Gastroesophageal sphincter (tissue), 4 donors: ENCODE results near the gene HAUS6. TPM values are rescaled to one million over a fixed set of nuclear protein-coding genes. Genes with fewer than 3 reads are reported as not detected.

Experiments
- ATAC-seq: fragments of 150-250 bp; one replicate; pipeline ENCODE4 v1.9.1; 2016; ENCODE audit warnings: mild to moderate bottlenecking, moderate library complexity
- H3K27ac ChIP-seq, 4 donors: fragments of 200-600 bp; sonication (generic) in 3 of 4; 1 replicate in 3 of 4; 2 replicates in 1 of 4; pipeline ENCODE4 v1.5.1; 2016 to 2019
- H3K27me3 ChIP-seq: fragments of 200-600 bp; sonication (generic); one replicate; pipeline ENCODE4 v1.5.1; 2019
- H3K36me3 ChIP-seq, 2 donors: fragments of 200-600 bp; sonication (generic); one replicate each; pipeline ENCODE4 v1.5.1; 2019; ENCODE audit warnings: control low read depth in 1 of 2
- H3K4me1 ChIP-seq, 3 donors: fragments of 200-600 bp; sonication (generic); 1 replicate in 2 of 3; 2 replicates in 1 of 3; pipeline ENCODE4 v1.5.1; 2016 to 2019; ENCODE audit warnings: control low read depth in 2 of 3
- H3K4me3 ChIP-seq, 2 donors: fragments of 200-600 bp; sonication (generic); one replicate each; pipeline ENCODE4 v1.5.1; 2019; ENCODE audit warnings: mild to moderate bottlenecking in 1 of 2, moderate library complexity in 1 of 2
- H3K9me3 ChIP-seq, 3 donors: fragments of 200-600 bp; sonication (generic); one replicate each; pipeline ENCODE4 v1.5.1; 2017 to 2019; ENCODE audit warnings: control low read depth in 2 of 3
- EP300 ChIP-seq: sonication (generic); formaldehyde crosslinking; IDR thresholded peaks from one replicate; pipeline ENCODE4 v1.6.1; 2017; ENCODE audit warnings: antibody characterized with exemption, mild to moderate bottlenecking
- POLR2A ChIP-seq, 2 donors: fragments of 450-650 bp; IDR thresholded peaks; one replicate each; pipeline ENCODE4 v1.6.1; 2017; ENCODE audit warnings: antibody characterized with exemption in 2 of 2, mild to moderate bottlenecking in 2 of 2, moderate library complexity in 1 of 2
- POLR2AphosphoS5 ChIP-seq: sonication (generic); formaldehyde crosslinking; IDR thresholded peaks from one replicate; pipeline ENCODE4 v1.6.1; 2017; ENCODE audit warnings: antibody characterized with exemption
- WGBS, 2 donors: methylation state at CpG; one replicate each; pipeline ENCODE4 v1.1.5; 2018; ENCODE audit warnings: low coverage in 1 of 2; 5-methylcytosine and 5-hydroxymethylcytosine counted together
- total RNA-seq, 4 donors: library from RNA; depleted of rRNA; stranded (reverse); fragments of >200 nt; gene quantifications; one replicate each; pipeline ENCODE4 v1.1.0, GENCODE V29; 2016
- TF ChIP-seq, protein P1 (sequence below), 4 experiments: fragments of 200-600 bp in 2 of 4; fragments of 450-650 bp in 2 of 4; sonication (generic) in 1 of 4; IDR thresholded peaks; one replicate each; pipeline ENCODE4 v1.5.1; 2017 to 2019; ENCODE audit warnings: antibody characterized with exemption in 4 of 4, mild to moderate bottlenecking in 2 of 4, moderate library complexity in 2 of 4

The HAUS6 gene
- total RNA-seq, 4 donors from 2014 or later = 7.3 to 16.5 (median 9.8) TPM

DNA sequence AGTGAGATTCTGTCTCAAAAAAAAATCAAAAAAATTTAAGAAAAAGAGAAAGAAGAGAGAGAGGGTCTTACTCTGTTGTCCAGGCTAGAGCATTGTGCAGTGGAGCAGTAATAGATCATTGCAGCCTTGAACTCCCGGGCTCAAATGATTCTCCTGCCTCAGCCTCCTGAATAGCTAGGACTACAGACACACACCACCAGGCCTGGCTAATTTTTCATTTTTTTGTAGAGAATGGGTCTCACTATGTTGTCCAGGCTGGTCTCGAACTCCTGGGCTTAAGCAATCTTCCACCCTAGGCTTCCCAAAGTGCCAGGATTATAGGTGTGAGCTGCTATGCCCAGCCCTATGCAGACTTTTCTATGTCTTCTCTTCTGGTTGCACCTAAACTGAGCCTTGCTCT is 28.5 kb downstream of the HAUS6 start:
- Histone ChIP-seq H3K27ac (no peak overlapping the region), H3K4me3 (no peak overlapping the region), H3K36me3 (peaks cover 0 to 96% of the 10 kb centered on the region in 2 donors), H3K27me3 (no peaks in the 10 kb centered on the region), H3K9me3 (no peaks in the 10 kb centered on the region), H3K4me1 (no peaks in the 10 kb centered on the region)
- no peak for ATAC-seq
- WGBS, 2 donors = 100% methylated on average over 1 to 2 of the region's 2 CpGs
- no peak for TF ChIP-seq POLR2A (IDR thresholded peaks at IDR 0.05)
- TF ChIP-seq EP300 = no peak
- TF ChIP-seq POLR2AphosphoS5 = no peak
- TF ChIP-seq, protein P1, sequence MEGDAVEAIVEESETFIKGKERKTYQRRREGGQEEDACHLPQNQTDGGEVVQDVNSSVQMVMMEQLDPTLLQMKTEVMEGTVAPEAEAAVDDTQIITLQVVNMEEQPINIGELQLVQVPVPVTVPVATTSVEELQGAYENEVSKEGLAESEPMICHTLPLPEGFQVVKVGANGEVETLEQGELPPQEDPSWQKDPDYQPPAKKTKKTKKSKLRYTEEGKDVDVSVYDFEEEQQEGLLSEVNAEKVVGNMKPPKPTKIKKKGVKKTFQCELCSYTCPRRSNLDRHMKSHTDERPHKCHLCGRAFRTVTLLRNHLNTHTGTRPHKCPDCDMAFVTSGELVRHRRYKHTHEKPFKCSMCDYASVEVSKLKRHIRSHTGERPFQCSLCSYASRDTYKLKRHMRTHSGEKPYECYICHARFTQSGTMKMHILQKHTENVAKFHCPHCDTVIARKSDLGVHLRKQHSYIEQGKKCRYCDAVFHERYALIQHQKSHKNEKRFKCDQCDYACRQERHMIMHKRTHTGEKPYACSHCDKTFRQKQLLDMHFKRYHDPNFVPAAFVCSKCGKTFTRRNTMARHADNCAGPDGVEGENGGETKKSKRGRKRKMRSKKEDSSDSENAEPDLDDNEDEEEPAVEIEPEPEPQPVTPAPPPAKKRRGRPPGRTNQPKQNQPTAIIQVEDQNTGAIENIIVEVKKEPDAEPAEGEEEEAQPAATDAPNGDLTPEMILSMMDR (IDR thresholded peaks at IDR 0.05) = no peak

DNA sequence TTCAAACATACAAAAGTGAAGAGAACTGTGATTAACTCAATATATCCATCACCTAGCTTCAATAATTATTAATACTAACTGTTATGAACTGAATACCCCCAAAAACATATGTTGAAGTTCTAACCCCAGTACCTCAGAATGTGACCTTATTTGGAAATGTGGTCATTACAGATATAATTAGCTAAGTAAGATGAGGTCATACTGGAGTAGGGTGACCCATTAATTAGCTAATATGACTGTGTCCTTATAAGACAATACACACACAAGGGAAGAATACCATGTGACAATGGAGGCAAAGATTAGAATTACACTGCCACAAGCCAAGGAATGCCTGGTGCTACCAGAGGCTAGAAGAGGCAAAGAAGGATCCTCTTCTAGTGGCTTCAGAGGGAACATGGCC is 45.7 kb downstream of the HAUS6 start:
- Histone ChIP-seq H3K4me3 (no peak overlapping the region), H3K27ac (no peak overlapping the region), H3K27me3 (no peaks in the 10 kb centered on the region), H3K36me3 (peaks cover 3 to 64% of the 10 kb centered on the region in 2 donors), H3K4me1 (peaks cover 0 to 16% (median 2%) of the 10 kb centered on the region in 3 donors), H3K9me3 (no peaks in the 10 kb centered on the region)
- ATAC-seq = no peak
- TF ChIP-seq, protein P1 (IDR thresholded peaks at IDR 0.05) = no peak

DNA sequence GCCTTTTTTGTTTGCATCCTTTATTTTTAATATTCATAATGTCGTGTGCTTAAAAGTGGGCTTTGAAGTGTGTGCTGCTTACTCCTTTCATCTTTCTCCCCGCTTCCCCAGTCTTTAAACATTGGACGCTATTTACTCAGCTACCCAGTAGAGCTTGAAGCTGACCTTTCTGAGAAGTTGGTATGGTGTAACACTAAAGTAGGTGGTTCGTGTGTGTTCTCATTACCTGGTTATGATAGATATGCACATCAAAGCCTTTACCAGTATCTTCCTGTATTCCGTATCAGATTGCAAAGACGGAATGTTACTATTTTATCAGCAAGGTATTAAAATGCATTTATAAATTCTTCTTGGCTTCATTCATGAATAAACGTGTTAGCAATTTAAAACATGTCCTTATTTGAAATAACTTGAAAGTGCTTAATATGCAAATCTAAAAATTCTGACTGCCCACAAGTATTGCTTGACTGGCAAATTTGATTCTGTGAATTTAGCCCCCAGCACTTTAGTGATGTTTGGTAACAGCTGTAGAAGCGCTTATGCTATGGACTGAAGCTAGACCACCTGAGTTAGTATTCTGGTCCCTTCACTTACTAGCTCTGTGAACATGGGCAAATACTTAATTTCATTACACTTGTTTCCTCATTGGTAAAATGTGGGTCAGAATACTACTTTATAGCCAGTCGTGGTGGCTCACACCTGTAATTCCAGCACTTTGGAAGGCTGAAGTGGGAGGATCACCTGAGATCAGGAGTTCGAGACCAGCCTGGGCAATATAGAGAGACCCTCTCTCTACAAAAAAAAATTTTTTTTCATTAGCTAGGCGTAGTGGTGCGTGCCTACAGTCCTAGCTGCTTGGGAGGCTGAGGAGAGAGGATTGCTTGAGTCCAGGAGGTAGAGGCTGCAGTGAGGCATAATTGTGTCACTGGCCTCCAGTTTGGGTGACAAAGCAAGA is 51.8 kb downstream of the HAUS6 start:
- no peaks in the 10 kb centered on the region for H3K9me3 ChIP-seq
- ATAC-seq = no peak
- 41 to 51% methylated on average over 6 to 11 of the region's 12 CpGs for WGBS, 2 donors
- H3K27ac ChIP-seq = peak overlapping the region in 3 of 4 donors; percentile 97 to 99 (median 98)
- H3K27me3 ChIP-seq = no peaks in the 10 kb centered on the region
- H3K36me3 ChIP-seq = peaks cover 0 to 12% of the 10 kb centered on the region in 2 donors
- peak overlapping the region; percentile 82 to 86 for H3K4me3 ChIP-seq
- H3K4me1 ChIP-seq = peaks cover 0 to 48% (median 20%) of the 10 kb centered on the region in 3 donors
- TF ChIP-seq EP300 = no peak
- no peak for TF ChIP-seq POLR2A (IDR thresholded peaks at IDR 0.05)
- no peak for TF ChIP-seq POLR2AphosphoS5
- TF ChIP-seq, protein P1 (IDR thresholded peaks at IDR 0.05) = no peak

DNA sequence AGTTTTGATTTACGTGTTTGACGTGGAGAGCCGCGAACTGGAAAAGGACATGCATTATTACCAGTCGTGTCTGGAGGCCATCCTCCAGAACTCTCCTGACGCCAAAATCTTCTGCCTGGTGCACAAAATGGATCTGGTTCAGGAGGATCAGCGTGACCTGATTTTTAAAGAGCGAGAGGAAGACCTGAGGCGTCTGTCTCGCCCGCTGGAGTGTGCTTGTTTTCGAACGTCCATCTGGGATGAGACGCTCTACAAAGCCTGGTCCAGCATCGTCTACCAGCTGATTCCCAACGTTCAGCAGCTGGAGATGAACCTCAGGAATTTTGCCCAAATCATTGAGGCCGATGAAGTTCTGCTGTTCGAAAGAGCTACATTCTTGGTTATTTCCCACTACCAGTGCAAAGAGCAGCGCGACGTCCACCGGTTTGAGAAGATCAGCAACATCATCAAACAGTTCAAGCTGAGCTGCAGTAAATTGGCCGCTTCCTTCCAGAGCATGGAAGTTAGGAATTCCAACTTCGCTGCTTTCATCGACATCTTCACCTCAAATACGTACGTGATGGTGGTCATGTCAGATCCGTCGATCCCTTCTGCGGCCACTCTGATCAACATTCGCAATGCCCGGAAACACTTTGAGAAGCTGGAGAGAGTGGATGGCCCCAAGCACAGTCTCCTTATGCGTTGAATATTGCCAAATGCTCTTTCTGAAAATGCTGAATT is 52.6 kb downstream of the HAUS6 start:
- WGBS, 2 donors = 2 to 6% methylated on average over 14 to 27 of the region's 33 CpGs
- ATAC-seq = no peak
- Histone ChIP-seq H3K27me3 (no peaks in the 10 kb centered on the region), H3K9me3 (no peaks in the 10 kb centered on the region), H3K27ac (peak overlapping the region; percentile 92 to 99 (median 98)), H3K4me3 (peak overlapping the region; percentile 82 to 86), H3K36me3 (peaks cover 0 to 5% of the 10 kb centered on the region in 2 donors), H3K4me1 (peaks cover 0 to 48% (median 20%) of the 10 kb centered on the region in 3 donors)
- TF ChIP-seq EP300 (no peak), POLR2AphosphoS5 (no peak), POLR2A (IDR thresholded peaks at IDR 0.05) (no peak)
- TF ChIP-seq, protein P1 (IDR thresholded peaks at IDR 0.05) = no peak
